ENCODE data around the gene ABTB1. TPM values are rescaled to one million over a fixed set of nuclear protein-coding genes. Genes with fewer than 3 reads are reported as not detected.

The ABTB1 gene
- total and polyA plus RNA-seq, 2 experiments from 2014 or later = 3.7 to 5.7 TPM

- no peaks in the 10 kb centered on the region; the same call in 2 of the 3 replicates for H3K36me3 Mint-ChIP-seq (ENCODE audit: low read depth)
- Histone ChIP-seq H3K36me3 (ENCODE audit: insufficient read depth) (no peaks in the 10 kb centered on the region), H3K79me2 (replicated peaks; ENCODE audit: insufficient read depth) (no peaks in the 10 kb centered on the region), H3K4me1 (ENCODE audit: insufficient read depth) (peaks cover 5% of the 10 kb centered on the region; the same call in 1 of the 2 replicates), H3K27me3 (ENCODE audit: insufficient read depth) (no peaks in the 10 kb centered on the region), H3K9me2 (ENCODE audit: insufficient read depth) (no peaks in the 10 kb centered on the region), H2AFZ (no peak overlapping the region), H4K20me1 (replicated peaks; ENCODE audit: insufficient read depth) (no peaks in the 10 kb centered on the region), H3K27ac (ENCODE audit: low read depth) (no peak overlapping the region), H3K4me3 (peak overlapping the region; percentile 83), H3F3A (replicated peaks; ENCODE audit: low read depth) (no peaks in the 10 kb centered on the region), H3K4me2 (peak overlapping the region; percentile 91)
- TF ChIP-seq REST (IDR thresholded peaks at IDR 0.05; ENCODE audit: unreplicated experiment) (no peak), NANOG (IDR thresholded peaks at IDR 0.05; ENCODE audit: borderline replicate concordance) (no peak), ZNF331 (CRISPR knock-in tag; IDR thresholded peaks at IDR 0.05; ENCODE audit: low read depth) (no peak), CTCF (conservative IDR thresholded peaks at IDR 0.05; ENCODE audit: low read depth in 2 of 2) (peak in 1 of 2 experiments; percentile 22; a peak in 1 of 4 replicates), CREB1 (CRISPR knock-in tag; IDR thresholded peaks at IDR 0.05; ENCODE audit: low read depth) (no peak), EZH2phosphoT487 (IDR thresholded peaks at IDR 0.05; ENCODE audit: unreplicated experiment) (no peak), ZNF114 (CRISPR knock-in tag; IDR thresholded peaks at IDR 0.05) (no peak)
- H3K27ac Mint-ChIP-seq = no peak overlapping the region
- ATAC-seq (no peak; the same call in 2 of the 3 replicates), DNase-seq (ENCODE audit: low spot score) (no peak)
- H3K27me3 Mint-ChIP-seq (ENCODE audit: insufficient read depth, low read depth, poor library complexity) = peaks cover 12% of the 10 kb centered on the region
- peak overlapping the region; percentile 87 for H3K4me3 Mint-ChIP-seq
- peaks cover 17% of the 10 kb centered on the region for H3K4me1 Mint-ChIP-seq
- peaks cover 5% of the 10 kb centered on the region; the same call in 2 of the 3 replicates for H3K9me3 Mint-ChIP-seq
These were observed 1.5 kb downstream of the ABTB1 start for GRCh38 chr3:127674101-127674721.

GRCh38 chr3:127674790-127675189 lies 2.0 kb downstream of the ABTB1 start:
- peaks cover 12% of the 10 kb centered on the region for H3K27me3 Mint-ChIP-seq (ENCODE audit: insufficient read depth, low read depth, poor library complexity)
- H3K4me3 Mint-ChIP-seq = peak overlapping the region; percentile 50; the same call in 2 of the 3 replicates
- H3K4me1 ChIP-seq (ENCODE audit: insufficient read depth) = peaks cover 5% of the 10 kb centered on the region; the same call in 1 of the 2 replicates
- no peak overlapping the region for H3K27ac Mint-ChIP-seq
- no peaks in the 10 kb centered on the region; the same call in 2 of the 3 replicates for H3K36me3 Mint-ChIP-seq (ENCODE audit: low read depth)
- DNase-seq (ENCODE audit: low spot score) = no peak
- peaks cover 5% of the 10 kb centered on the region; the same call in 2 of the 3 replicates for H3K9me3 Mint-ChIP-seq
- H3K9me2 ChIP-seq (ENCODE audit: insufficient read depth) = no peaks in the 10 kb centered on the region
- no peak for ATAC-seq
- no peak overlapping the region for H2AFZ ChIP-seq
- no peak overlapping the region for H3K27ac ChIP-seq (ENCODE audit: low read depth)
- no peaks in the 10 kb centered on the region for H3F3A ChIP-seq (replicated peaks; ENCODE audit: low read depth)
- H3K27me3 ChIP-seq (ENCODE audit: insufficient read depth) = no peaks in the 10 kb centered on the region
- H4K20me1 ChIP-seq (replicated peaks; ENCODE audit: insufficient read depth) = no peaks in the 10 kb centered on the region
- H3K4me1 Mint-ChIP-seq = peaks cover 17% of the 10 kb centered on the region
- H3K79me2 ChIP-seq (replicated peaks; ENCODE audit: insufficient read depth) = no peaks in the 10 kb centered on the region
- H3K4me3 ChIP-seq = no peak overlapping the region
- H3K4me2 ChIP-seq = no peak overlapping the region
- no peaks in the 10 kb centered on the region for H3K36me3 ChIP-seq (ENCODE audit: insufficient read depth)
- TF ChIP-seq EZH2 (IDR thresholded peaks at IDR 0.05; ENCODE audit: low read depth, unreplicated experiment) = no peak
- TF ChIP-seq POLR2AphosphoS5 (IDR thresholded peaks at IDR 0.05; ENCODE audit: low read depth) = no peak
- no peak for TF ChIP-seq ZNF114 (CRISPR knock-in tag; IDR thresholded peaks at IDR 0.05)
- no peak for TF ChIP-seq REST (IDR thresholded peaks at IDR 0.05; ENCODE audit: unreplicated experiment)
- no peak for TF ChIP-seq EZH2phosphoT487 (IDR thresholded peaks at IDR 0.05; ENCODE audit: unreplicated experiment)
- no peak for TF ChIP-seq NANOG (IDR thresholded peaks at IDR 0.05; ENCODE audit: borderline replicate concordance)
- no peak for TF ChIP-seq ZNF331 (CRISPR knock-in tag; IDR thresholded peaks at IDR 0.05; ENCODE audit: low read depth)
- no peak for TF ChIP-seq STAT1 (IDR thresholded peaks at IDR 0.05; ENCODE audit: unreplicated experiment)
- no peak for TF ChIP-seq CREB1 (CRISPR knock-in tag; IDR thresholded peaks at IDR 0.05; ENCODE audit: low read depth)
